DMS153 treated with DMSO at 0.1 percent for 48 hours (cell line): ENCODE results near the gene TMEM61.
"Not testable (repeated sequence)": the region's sequence is repeated elsewhere in the genome, so short reads cannot be mapped to it uniquely, and the experiment has no call there.

ENCODE experiments used
- DNase-seq: peaks from one replicate; lab custom pipeline; 2025; ENCODE audit not compliant: unreplicated experiment; lab: John Stamatoyannopoulos, UW

The TMEM61 gene

DNA sequence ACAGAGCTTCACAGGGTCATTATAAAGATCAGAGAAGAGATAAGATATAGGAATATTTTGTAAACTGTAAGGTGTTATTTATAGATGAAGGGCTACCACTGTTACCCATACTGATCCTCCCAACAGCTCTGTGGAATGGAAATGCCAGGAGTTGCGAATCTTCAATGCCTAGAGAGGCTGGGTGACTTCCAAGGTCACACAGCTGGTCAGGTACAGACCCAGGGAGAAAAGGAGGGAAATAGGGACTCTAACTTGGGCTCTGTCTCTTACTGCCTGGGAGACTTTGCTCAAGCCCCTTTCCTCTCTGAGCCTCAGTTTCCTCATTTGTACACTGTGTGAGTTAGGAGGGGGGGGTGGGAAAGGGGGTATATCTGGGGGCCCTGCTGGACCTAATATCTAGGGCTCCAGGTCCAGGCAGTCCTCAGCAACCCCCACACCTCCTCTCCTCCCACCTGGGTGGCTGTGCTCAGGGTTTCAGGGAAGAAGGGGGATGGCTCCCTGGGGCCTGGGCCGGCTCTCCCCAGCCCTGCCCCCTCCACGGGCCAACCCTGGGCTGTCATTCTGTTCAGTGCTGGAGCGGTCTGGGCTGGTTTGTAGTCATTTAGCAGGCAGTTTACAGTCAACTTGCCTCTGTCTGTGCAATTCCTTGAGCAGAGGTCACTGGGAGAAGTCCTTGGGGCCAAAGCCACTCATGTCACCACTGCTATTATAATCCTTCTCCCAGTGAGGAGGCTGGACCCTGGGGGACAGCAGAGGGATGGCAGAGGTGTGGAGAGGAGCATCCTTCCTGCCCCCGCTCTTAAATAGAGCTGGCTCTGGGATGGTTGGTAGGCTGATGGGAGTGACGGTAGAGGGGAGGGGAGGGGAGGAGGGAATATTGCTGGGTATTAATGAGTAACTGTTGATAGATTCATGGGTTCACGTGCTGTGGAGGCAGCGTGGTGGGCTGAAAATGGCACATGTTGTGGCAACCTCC, 20.0 kb downstream of the TMEM61 start:
- no peak for DNase-seq

- DNase-seq = no peak
Measured at GRCh38 chr1:55001311-55001710, 20.9 kb downstream of the TMEM61 start.

- no peak for DNase-seq
Measured at GRCh38 chr1:55002686-55003085, 22.3 kb downstream of the TMEM61 start.

- no peak for DNase-seq
Measured at GRCh38 chr1:55005351-55006140, 25.1 kb downstream of the TMEM61 start.

DNA sequence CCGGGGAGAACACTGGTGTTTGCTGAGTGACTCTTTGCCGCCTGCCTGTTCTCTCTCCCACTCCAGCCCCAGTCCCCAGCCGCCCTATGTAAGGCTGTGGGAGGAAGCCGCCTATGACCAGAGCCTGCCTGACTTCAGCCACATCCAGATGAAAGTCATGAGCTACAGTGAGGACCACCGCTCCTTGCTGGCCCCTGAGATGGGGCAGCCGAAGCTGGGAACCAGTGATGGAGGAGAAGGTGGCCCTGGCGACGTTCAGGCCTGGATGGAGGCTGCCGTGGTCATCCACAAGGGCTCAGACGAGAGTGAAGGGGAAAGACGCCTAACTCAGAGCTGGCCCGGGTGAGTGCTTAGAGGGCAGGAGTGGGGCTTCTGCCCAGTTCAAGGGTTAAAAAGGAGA, 26.5 kb downstream of the TMEM61 start:
- no peak for DNase-seq

DNA sequence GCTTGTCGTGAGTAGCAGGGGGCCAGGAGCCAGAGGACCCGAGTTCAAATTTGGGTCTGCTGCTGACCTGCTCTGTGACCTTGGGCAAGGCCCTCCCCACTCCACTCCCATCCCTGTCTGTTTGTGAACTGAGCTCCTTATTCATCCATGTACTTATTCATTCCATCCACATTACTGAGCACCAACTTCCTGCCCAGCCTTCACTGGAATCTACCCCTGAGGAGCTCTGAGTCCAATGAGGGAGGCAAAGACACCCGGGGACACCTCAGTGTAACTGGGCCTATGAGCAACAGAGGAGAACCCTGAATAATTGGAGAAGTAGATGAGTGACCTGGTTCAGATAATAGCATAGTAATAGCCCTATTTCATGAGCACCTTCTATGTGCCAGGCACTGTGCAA, 27.2 kb downstream of the TMEM61 start:
- no peak for DNase-seq

DNA sequence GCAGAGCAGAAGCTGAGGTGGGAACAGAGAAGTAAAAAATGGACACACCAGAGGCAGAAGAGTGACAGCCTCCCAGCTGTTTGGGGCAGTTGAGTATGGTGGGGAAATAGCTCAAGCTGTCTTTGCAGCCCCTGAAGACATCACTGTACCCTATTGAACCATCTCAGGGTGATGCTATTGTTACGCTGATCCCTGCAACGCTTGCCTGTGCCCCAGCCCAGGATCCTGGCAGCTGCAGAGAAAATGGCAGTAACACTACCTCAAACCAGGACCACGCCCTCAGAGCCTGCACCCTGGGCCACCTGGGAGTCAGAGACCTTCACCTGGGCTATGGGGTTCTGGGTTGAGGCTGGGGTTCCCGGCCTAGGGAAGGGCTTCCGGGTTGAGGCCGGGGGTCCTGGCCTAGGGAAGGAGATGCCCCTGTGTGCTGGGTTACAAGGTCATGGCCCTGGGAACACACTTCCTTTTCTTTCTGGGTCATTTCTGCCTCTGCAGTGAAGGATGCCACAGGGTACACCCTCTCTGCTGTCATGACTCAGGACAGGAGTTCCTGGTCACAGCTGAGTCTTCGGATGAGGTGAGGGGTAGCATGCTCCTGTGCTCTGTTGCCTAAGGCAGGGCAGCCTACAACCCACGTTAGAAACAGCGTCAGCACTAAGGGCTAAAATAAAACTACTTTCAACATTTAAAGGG, 29.9 kb downstream of the TMEM61 start:
- no peak for DNase-seq

DNA sequence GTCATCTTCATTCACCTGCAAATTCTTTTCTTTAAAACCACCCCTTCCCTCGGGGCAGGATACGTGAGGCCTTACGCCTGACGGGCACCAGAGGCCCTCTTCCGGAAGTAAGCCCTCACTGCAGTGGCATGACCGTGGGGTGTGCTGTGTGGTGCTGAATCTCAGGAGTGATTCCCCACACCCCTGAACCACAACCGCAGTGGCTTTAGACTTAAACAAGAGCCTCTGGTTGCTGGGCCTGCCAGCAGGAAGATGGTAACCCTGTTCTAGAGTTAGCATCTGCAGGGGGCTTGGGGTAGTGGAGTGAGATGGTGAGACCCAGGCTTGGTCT, 30.4 kb downstream of the TMEM61 start:
- no peak for DNase-seq

- no peak for DNase-seq
Measured at GRCh38 chr1:55012661-55013060, 32.2 kb downstream of the TMEM61 start.

DNA sequence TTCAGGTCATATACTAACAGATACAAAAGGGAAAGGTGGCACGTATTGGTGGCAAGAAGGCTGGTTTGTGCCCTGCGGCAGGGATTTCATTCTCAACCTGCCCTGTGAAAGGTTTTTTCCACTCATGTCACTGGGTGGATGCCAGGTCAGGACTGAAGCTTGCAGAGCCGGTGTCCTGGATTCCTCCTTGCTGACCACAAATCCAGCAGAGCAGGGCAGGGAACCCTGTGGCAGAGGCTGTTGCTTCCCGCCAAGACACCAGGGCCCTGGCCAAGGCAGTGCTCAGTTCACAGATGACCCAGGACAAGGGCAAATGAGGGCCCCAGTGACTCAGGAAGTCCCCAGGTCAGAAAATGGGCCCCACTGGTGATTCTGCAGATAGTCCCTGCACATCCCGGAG, 34.7 kb downstream of the TMEM61 start:
- no peak for DNase-seq

GRCh38 chr1:55015731-55016620, 35.5 kb downstream of the TMEM61 start:
- DNase-seq = no peak

DNA sequence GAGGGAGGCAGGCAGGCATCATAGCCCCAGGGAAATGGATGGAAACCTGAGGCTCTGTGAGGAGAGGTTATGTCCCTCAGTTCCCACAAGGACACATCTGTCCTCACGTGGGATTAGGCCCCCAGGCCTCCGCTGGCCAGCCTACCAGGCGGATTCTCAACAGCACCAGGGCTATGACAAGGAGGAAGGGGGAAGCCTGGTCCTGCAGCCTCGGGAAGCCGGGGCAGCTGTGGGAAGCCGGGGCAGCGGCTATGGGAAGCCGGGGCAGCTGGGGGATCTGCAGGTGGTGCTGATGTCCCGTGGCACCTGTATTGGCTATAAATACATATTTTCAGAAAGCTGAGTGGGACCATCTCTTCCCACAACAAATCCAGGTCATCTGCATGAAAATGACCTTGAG, 38.0 kb downstream of the TMEM61 start:
- DNase-seq = no peak

GRCh38 chr1:55021942-55022546, 41.6 kb downstream of the TMEM61 start:
- peak; percentile 79 for DNase-seq

DNA sequence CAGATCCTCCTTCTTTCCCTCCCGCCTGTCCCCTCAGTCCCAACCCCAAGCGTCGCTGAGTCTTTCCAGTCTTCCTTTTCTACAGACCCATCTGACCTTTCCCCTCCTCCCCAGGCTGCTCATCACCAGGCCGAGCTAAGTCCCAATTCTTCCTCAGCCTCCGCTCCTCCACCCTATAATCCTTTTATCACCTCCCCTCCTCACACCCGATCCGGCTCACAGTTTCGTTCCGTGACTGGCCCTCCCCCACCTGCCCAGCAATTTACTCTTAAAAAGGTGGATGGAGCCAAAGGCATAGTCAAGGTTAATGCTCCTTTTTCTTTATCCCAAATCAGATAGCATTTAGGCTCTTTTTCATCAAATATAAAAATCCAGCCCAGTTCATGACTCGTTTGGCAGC, 43.7 kb downstream of the TMEM61 start:
- not testable (repeated sequence) for DNase-seq

- DNase-seq = not testable (repeated sequence)
Measured at GRCh38 chr1:55026682-55027081, 46.3 kb downstream of the TMEM61 start.

DNA sequence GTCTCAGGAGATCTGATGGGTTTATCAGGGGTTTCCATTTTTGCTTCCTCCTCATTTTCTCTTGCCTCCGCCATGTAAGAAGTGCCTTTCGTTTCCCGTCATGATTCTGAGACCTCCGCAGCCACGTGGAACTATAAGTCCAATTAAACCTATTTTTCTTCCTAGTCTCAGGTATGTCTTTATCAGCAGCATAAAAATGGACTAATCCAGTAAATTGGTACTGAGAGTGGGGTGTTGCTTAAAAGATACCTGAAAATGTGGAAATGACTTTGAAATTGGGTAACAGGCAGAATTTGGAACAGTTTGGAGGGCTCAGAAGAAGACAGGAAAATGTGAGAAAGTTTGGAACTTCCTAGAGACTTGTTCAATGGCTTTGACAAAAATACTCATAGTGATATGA, 50.7 kb downstream of the TMEM61 start:
- DNase-seq = not testable (repeated sequence)

DNA sequence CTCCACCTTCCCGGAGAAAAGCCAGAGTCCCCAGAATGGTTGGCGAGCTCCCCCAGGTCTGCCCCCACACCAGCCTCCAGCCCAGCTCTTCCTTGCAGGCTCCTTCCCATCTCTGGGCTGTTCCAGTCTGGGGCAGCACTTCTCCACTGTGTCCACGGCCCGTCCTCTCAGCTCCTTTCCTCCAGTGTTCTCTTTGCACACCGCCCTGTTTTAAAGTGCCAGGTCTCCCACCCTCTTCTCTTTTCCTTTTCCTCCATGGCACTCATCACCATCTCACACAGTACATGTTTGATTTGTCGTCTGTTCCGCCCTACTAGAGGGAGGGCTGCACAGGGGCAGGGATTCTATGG, 52.8 kb downstream of the TMEM61 start:
- no peak for DNase-seq

DNA sequence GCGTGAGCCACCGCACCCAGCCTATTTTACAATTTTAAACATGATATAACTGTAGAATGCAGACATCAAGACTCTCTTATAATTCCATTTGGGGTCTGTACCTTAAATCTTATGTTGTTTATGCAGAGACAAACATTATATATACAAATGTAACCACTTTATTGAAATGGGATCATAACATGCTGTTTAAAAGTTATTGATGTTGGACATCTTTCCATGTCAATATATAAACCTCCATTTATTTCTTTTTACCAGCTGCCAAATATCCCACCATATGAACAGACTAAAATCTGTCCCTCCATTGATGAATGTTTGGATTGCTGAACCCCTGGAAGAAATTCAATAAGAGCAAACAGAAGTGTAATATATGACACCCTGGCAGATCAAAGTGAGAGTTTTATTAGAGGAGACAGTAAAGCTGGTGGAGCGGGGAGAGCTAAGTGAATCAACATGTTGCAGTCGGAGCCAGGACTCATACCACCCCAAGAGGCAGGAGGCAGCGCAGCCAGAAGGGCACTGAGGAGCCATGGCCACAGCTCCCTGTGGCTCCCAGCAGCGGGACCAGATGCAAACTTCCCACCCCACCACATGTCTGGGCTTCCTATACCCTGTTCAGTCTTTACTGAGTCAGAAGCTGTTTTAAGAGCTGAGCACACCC, 54.2 kb downstream of the TMEM61 start:
- DNase-seq = no peak

- no peak for DNase-seq
Measured at GRCh38 chr1:55035904-55036303, 55.5 kb downstream of the TMEM61 start.
